Kidney tubule cell (primary cell): Measurements from ENCODE around the gene DLG2.
"Not testable (repeated sequence)": the region's sequence is repeated elsewhere in the genome, so short reads cannot be mapped to it uniquely, and the experiment has no call there.

ENCODE experiments used
- DNase-seq: peaks from one replicate; pipeline ENCODE4 v3.0.0-alpha.2; 2018; ENCODE audit warnings: low spot score

DLG2 gene

GRCh38 chr11:83782329-83782728 lies 1844.8 kb downstream of the DLG2 start:
- no peak for DNase-seq

DNA sequence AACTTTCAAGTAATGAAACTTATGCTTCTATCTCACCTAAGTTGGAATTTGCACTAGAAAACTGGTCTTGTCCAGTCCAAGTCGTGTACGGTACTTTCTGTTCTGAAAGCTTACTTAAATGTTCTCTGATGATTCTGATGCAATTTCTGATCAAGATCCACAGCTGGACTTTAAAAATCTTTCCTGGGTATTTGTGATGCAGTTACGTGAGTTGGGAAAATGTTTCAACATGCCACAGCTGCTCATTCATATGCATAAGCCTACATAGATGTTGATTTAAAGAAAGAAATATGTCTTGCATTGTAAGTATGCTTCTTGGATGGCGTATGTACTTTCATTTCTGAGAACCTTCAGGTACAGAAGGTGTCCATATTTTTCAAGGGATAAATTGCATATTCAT lies 1847.3 kb downstream of the DLG2 start:
- DNase-seq: no peak

DNA sequence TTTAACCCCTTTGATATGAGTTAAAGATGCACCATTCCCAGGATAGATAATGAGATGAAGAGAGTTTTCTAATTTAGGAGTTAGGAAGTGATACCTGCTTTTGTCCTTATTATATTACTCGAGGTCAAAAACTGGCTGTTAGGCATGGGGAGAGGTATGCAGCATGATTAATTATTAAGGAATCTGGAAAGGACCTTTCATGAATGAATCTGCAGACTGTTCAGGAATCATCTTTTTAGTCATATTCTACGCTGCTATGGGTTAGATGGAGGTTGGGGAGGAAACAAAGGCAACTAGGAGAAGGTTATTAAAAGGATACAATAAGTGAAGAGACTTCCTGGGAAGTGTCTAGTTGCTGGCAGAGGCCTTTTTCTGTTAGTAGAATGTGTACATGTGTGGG lies 1848.5 kb downstream of the DLG2 start:
- DNase-seq: peak; percentile 65

- no peak for DNase-seq
Measured at GRCh38 chr11:83773950-83774880, 1852.9 kb downstream of the DLG2 start.

GRCh38 chr11:83768489-83768888 lies 1858.7 kb downstream of the DLG2 start:
- DNase-seq: no peak

- no peak for DNase-seq
Measured at GRCh38 chr11:83766932-83767331, 1860.2 kb downstream of the DLG2 start.

GRCh38 chr11:83764643-83765042 lies 1862.5 kb downstream of the DLG2 start:
- DNase-seq: no peak

GRCh38 chr11:83760932-83761331 lies 1866.2 kb downstream of the DLG2 start:
- no peak for DNase-seq

- DNase-seq: no peak
Measured at GRCh38 chr11:83759148-83759547, 1868.0 kb downstream of the DLG2 start.

- no peak for DNase-seq
Measured at GRCh38 chr11:83751041-83751440, 1876.1 kb downstream of the DLG2 start.

DNA sequence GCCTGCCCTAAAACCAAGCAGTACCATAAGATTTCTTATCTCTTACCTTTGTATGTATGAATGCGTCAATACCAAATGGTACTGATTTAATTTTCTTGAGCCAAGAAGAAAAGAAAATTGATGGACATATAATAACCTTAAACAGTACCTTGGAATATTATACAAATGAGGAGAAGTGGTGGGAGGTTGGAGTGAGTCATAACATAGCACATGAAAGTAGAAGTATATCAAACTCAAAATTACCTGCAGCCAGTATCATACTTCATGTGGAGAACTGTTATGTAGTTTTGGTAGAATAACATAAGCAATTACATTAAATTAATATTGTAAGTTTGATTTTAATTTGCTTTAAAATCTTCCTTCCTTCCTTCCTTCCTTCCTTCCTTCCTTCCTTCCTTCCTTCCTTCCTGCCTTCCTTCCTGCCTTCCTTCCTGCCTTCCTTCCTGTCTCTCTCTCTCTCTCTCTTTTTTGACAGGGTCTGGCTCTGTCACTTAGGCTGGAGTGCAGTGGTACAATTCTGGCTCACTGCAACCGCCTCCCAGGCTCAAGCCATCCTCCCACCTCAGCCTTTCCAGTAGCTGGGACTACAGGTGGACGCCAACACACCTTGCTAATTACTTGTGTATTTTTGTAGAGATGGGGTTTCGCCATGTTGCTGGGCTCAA lies 1880.1 kb downstream of the DLG2 start:
- DNase-seq: no peak

GRCh38 chr11:83744620-83745192 lies 1882.4 kb downstream of the DLG2 start:
- DNase-seq: no peak

- no peak for DNase-seq
Measured at GRCh38 chr11:83736684-83737083, 1890.5 kb downstream of the DLG2 start.

- DNase-seq: no peak
Measured at GRCh38 chr11:83734120-83734519, 1893.0 kb downstream of the DLG2 start.

DNA sequence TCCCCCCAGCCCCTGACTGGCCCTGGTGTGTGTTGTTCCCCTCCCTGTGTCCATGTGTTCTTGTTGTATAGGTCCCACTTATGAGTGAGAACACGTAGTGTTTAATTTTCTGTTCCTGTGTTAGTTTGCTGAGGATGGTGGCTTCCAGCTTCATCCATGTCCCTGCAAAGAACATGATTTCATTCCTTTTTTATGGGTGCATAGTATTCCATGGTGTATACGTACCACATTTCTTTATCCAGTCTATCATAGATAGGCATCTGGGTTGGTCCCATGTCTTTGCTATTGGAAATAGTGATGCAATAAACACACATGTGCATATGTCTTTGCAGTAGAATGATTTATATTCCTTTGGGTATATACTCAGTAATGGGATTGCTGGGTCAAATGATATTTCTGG lies 1895.9 kb downstream of the DLG2 start:
- DNase-seq: not testable (repeated sequence)

DNA sequence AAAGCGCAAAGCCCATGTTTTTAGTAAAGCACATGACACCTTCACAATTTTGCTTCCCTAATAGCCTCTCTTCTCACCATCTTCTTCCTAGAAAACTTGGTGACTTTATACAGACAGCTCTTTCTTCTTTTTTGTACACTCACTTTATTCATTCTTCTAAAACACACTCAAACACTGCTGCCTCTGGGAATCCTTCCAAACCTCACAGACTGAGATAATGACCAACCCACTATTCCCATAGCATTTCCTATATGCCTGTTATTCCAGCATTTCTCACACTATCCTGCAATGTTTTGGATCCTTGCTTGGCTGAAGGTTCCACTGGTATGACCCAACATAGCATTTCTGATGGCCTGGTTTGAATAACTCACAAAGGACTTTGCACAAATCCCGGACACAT lies 1898.9 kb downstream of the DLG2 start:
- no peak for DNase-seq

- DNase-seq: no peak
Measured at GRCh38 chr11:83727251-83727650, 1899.9 kb downstream of the DLG2 start.

DNA sequence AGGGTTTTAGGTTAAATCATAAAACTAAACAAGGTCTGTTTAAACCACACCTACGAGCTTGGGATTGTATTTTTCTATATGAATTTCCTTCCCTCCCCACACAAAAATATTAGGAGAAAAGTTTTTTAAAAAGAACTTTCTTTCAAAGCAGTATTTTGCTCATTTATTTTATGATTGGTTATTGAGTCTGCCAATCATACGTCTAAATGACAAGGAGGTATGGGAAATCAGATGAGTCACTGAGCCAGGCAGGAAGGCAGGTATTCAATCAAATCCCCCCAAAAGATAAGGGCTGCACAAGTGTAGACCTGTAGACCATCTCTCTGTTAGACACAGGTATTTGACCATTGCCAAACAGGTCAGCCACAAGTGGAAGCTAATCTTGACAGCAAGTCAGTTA lies 1900.8 kb downstream of the DLG2 start:
- no peak for DNase-seq

DNA sequence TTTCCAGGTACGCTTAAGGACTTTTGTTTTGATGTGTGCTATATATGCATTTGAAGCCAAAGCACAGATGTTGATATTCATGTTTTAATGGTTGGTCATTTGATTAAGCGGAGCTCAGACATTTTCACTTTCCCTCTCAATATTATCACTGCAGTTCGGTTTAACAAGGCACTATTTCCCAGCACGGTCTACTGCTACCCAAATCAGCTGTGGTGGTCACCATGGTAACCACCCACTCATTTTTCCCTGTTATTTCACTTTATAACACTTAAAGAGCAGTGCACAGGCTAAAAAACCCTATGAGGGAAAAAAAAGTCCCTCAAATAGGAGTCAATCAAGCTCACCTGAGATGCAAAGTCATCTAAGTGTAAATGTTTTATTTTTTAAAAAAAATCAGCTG lies 1901.4 kb downstream of the DLG2 start:
- no peak for DNase-seq

DNA sequence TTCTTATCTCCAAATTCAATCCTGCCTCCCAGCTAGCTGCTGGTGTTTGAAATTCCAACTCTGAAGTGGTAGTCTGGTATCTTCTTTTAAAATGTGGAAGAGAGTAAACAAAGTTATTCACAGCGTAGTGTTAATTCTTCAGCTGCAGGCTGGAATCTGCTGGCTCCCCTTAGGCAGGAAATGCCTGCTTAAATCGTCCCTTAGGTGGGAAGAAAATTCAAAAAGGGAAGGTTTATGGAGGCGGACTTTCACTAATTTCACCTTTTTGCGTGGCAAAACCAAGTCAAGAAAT lies 1901.9 kb downstream of the DLG2 start:
- no peak for DNase-seq

- DNase-seq: peak; percentile 55
Measured at GRCh38 chr11:83723999-83724398, 1903.1 kb downstream of the DLG2 start.

DNA sequence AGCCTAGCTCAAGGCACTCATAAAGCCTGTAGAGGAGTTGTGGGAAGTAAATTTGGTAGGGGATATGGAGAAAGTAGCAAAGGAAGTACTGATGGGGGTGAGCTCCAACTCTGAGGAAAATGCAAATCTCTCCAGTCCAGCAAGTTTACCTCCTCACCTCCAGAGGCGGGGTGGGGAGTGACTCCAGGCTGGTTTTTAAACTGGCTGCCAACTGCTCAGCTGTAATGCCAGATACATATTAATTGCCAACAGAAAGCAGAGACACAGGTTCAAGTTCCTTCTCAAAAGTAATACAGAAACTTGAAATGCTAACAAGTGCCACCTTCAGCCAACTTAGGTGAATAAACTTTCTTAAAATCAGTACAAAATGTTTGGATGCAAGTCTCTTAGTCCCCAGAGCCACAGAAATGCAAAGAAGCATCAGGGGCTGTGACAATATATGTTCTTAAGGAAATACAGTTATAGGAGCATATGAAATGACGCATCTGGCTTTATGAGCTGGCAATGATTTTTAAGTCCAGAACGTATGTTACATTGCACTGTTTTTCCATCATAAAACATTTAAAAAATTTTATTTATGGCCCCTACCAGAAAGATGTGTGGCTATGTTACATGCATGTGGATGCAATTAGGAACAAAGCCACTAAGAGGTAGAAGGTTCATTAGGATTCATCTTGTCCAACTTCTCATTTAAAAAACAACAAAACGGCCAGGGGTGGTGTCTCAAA lies 1904.6 kb downstream of the DLG2 start:
- DNase-seq: no peak

DNA sequence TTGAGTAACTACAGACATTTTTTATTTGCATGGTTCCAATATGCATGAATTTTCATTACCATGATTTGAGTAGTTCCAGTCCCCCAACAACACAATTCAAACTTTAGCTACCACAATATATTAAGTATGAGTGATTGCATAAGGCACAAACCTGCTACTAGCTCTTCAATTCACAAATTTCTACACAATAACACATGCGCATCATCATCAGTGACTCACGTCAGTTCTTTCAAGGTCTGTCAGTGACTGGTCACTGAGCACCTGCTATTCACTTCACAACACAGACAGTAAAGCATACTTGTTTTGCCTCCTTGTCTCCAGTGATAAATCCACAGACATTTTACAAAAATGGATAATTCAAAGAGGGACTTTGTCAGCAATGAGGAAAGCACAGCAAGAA lies 1905.9 kb downstream of the DLG2 start:
- DNase-seq: peak; percentile 68
